GM08714 (cell line): ENCODE measurements around the gene EVPL.
"Not testable (repeated sequence)": the region's sequence is repeated elsewhere in the genome, so short reads cannot be mapped to it uniquely, and the experiment has no call there.

Source experiments
- H3K4me3 ChIP-seq: fragments of 200-500 bp; sonication (Bioruptor generic); 2 replicates; pipeline ENCODE4 v1.5.1; 2014; ENCODE audit warnings: mild to moderate bottlenecking, low read length, inconsistent platforms
- ZNF274 ChIP-seq: IDR thresholded peaks from 2 replicates; pipeline ENCODE4 v1.6.1; 2012; ENCODE audit warnings: mild to moderate bottlenecking, low read depth, low read length

Gene EVPL

DNA sequence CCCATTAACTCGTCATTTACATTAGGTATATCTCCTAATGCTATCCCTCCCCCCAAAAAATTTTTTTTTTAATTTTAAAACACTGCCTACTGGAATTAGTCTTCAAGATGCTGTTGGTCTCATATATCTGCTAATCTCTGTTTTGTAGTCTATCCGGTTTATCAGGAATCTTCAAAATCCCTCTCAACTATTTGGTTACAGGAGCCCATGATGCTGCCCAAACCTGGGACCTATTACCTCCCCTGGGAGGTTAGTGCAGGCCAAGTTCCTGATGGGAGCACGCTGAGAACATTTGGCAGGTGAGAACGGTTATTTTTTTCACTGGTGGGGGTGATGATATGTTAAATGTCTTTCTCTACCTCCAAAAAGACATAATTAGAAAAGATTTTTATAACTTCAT, 41.1 kb downstream of the EVPL start:
- no peak overlapping the region for H3K4me3 ChIP-seq
- TF ChIP-seq ZNF274: no peak

DNA sequence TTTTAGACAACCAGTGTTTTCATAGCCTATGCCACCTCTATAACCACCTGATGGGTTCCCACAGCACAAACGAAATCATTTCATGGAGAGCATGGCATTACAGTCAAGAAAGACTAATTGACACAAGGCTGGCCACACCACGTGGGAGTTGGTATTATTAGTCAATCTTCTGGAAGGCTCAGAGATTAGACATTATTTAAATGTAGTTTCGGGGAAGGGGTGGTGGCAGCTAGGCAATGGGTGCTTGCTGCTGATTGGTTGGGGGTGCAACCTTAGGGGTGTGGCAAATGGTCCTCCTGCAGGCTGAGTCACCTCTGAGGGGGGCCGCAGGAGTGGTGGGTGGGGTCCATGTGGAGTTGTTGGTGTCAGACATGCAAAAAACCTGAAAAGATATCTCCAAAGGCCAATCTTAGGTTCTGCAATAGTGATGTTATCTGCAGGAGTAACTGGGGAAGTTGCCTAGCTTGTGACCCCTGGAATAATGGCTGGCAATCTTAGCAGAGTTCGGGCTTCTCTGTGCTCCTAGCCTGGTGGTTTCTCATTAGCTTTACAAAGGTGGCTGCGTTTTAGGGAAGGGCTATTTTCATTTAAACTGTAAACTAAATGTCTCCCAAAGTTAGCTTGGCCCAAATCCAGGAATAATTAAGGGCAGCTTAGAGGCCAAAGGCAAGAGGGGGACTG, 43.5 kb downstream of the EVPL start:
- H3K4me3 ChIP-seq: no peak overlapping the region
- no peak for TF ChIP-seq ZNF274

DNA sequence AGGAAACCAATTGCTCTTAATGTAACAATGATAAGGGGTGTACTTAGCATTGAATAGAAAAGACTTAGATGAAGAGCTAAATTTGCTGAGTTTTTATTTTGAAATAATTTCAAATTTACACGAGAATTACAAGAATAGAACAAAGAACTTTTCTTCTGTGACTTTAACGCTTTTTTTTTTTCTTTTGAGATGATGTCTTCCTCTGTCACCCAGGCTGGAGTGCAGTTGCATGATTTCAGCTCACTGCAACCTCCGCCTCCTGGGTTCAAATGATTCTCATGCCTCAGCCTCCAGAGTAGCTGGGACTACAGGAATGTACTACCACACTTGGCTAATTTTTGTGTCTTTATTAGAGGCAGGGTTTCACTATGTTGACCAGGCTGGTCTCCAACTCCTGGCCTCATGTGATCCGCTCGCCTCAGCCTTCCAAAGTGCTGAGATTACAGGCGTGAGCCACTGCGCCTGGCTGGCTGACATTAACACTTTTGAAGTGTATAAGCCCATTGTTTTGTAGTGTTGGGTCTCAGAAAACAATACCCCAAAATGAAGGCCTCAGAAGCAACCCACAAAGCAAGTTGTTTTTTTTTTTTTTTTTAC, 46.0 kb downstream of the EVPL start:
- no peak overlapping the region for H3K4me3 ChIP-seq
- TF ChIP-seq ZNF274: no peak

DNA sequence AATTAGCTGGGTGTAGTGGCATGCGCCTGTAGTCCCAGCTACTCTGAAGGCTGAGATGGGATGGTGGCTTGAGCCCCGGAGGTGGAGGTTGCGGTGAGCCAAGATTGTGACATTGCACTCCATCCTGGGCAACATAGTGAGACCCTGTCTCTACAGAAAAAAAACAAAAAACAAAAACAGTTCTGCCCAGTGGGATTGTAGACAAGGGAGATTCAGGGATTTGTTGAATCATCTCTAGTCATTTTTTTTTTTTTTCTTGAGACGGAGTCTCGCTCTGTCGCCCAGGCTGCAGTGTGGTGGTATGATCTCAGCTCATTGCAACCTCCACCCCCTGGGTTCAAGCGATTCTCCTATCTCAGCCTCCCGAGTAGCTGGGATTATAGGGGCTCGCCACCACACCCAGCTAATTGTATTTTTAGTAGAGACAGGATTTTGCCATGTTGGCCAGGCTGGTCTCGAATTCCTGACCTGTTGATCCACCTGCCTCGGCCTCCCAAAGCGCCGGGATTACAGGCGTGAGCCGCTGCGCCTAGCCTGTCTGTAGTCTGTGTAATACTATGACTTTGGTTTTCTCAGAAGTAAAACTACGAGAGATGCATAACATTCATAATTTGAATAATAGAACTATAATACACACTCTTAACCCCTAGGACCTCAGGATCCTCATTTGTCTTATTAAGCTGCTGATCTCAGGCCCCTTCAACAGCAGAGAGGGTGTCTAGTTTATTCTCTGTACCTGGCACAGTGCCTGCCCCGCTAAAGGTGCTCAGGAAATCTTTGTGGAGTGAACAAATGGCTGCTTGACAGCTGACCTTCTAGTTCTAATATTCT, 46.7 kb downstream of the EVPL start:
- peak overlapping the region; percentile 80 for H3K4me3 ChIP-seq
- TF ChIP-seq ZNF274: no peak

DNA sequence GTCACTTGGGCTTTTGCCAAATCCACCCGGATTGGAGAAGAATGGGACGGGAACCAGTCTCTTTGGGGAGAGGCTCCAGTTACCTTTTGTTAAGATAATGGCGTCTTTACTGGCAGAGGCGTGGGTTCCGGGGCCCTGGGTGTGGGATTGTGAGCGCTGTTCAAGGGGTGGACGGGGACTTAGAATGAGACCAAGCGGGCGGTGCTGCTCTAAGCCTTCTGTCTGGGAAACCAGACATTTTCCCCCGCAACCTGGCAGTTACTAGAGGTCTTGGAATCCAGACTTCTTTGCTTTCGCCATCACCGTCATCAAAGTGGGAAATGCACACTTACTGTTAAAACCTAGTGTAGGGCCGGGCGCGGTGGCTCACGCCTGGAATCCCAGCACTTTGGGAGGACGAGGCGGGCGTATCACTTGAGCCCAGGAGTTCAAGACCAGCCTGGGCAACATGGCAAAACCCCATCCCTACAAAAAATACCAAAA, 47.4 kb downstream of the EVPL start:
- peak overlapping the region; percentile 80 for H3K4me3 ChIP-seq
- TF ChIP-seq ZNF274: no peak

DNA sequence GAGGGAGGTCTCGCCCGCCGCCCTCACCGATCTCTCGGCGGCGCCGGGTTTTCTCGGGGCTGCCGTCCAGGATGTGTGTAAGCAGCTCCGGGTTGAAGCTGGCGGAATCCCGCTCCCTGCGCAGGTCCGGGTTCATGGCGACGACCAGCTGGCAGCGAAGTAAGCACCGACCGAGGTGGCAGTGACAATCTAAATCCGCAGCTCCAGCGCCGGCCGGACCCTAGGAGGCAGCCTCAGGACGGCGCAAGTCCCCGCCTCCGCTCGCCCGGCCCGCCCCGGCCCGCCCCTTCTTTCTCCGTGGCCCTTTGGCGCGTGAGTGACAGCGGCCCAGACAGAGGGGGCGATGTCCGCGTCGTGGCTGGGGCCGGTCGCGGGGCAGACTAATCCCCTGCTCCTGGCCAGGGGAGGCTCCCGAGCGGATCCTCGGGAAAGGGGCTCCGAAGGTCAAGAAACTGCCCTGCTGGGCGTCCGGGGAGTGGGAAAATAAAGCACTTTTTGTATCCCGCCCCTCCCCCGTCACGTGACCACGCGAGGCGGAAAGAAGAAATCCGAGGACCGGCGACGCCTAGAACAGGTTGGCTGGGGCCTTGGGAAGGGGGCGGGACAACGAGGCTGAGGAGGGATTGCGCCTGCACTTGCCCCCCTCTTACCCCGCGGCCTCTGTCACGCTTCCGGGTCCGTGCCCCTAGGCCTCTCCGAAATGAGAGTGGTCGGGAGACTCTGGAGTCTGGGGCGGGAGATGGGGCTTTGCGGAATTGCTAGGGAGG, 48.0 kb downstream of the EVPL start, which contains the start of the genes ACOX1 and TEN1:
Gene ACOX1 (minus strand): TSS at position 229 of the 767 bp plus-strand sequence. CDS start 93 bp downstream, at position 136.
Gene TEN1 (plus strand): TSS at position 303 of the 767 bp plus-strand sequence. CDS start 6,953 bp downstream, outside the sequence.
- no peak for TF ChIP-seq ZNF274

DNA sequence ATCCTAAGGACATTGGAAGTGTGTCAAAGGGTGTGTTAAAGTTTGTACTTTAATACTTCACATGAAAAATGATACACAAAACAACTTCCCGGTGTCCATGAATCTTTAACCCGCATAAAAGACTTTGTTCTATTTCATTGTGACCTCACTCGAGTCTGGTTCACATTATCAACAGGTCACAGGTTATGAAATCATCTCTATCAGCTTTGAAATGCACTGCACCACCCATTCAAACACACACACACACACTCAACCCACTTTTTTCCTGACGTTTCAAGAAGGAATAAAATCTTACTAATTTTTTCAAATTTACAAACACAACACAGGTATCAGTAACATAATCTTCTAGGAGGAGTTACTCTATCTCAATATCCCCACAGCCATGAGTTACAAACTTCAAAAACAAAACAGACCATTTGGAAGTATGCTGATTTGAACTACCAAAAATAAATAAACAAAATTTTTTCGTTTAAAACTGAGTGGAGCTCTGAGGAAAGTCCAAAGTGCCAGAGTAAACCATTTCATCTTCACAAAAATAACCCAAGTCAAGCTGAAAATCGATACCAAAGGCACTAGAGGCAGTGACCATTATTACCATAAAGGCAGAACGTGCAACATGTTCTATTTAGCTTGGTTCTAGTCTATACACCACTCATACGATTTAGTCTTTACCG, 50.8 kb downstream of the EVPL start:
- no peak for TF ChIP-seq ZNF274
- H3K4me3 ChIP-seq: no peak overlapping the region

More for the DNA sequence above, 48.0 kb downstream of the EVPL start, which contains the start of the genes ACOX1 and TEN1:
- peak within 1 kb of the TSS; percentile 80 for H3K4me3 ChIP-seq

DNA sequence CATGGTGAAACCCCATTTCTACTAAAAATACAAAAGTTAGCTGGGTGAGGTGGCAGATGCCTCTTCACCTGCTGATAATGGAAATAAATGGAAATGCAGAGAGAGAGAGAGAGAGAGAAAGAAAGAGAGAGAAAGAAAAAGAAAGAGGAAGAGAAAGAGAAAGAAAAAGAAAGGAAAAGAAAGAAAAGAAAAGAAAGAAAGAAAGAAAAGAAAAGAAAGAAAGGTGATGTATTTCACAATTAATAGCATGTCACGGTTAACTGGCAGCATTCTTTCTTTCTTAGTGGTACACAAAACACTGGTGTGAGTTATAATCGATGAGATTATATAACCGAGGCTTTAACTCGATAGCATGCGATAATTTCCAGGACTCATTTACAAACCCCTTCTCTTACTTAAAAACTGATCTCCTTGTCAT, 51.3 kb downstream of the EVPL start:
- H3K4me3 ChIP-seq: no peak overlapping the region

DNA sequence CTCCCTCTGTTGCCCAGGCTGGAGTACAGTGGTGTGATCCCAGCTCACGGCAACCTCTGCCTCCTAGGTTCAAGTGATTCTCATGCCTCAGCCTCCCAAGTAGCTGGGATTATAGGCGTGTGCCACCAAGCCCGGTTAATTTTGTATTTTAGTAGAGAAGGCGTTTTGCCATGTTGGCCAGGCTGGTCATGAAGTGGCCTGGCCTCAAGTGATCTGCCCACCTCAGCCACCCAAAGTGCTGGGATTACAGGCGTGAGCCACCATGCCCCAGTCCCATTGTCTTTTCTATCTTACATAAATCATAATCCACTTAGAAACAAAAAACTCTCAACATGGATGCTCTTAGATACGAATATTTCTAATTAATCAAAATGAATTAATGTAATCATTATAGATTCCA, 51.9 kb downstream of the EVPL start:
- H3K4me3 ChIP-seq: not testable (repeated sequence)

More for the DNA sequence above, 51.3 kb downstream of the EVPL start:
- TF ChIP-seq ZNF274: no peak

DNA sequence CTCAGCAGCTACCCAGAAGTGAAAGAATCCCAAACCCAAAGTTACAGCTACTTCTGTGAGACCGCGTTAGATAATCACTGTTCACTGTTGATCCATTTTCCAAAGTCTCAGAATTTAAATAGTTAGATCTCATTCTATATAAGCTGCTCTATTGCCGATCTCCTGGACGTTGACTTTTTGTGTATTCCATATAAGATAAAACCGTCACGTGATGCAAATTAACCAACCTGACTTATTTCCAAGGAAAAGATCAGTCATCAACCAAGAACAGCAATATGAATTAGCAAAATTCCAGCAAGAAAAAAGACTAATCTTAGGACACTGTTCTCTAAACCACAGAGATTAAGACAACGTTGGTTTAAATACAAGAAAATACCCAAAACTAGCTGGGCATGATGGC, 56.5 kb downstream of the EVPL start:
- no peak for TF ChIP-seq ZNF274
- H3K4me3 ChIP-seq: no peak overlapping the region

DNA sequence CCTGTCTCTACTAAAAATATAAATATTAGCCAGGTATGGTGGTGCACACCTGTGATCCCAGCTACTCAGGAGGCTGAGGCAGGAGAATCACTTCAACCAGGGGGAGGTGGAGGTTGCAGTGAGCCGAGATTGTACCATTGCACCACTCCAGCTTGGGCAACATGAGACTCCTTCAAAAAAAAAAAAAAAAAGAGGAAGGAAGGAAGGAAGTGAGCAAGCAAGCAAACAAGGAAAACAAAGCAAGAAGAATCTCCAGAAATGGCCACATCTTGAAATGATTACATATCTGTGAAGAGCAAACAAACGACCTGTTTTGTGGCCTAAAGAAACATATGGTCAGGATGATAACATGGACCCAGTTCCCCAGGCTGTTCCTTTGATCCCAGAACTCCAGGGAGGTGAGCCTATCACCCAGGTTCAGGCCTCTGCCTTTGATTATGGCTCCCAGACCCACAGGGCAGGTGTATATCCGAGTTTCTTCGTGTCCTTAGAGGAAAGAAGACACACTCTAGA, 57.0 kb downstream of the EVPL start:
- no peak for TF ChIP-seq ZNF274
- H3K4me3 ChIP-seq: no peak overlapping the region

DNA sequence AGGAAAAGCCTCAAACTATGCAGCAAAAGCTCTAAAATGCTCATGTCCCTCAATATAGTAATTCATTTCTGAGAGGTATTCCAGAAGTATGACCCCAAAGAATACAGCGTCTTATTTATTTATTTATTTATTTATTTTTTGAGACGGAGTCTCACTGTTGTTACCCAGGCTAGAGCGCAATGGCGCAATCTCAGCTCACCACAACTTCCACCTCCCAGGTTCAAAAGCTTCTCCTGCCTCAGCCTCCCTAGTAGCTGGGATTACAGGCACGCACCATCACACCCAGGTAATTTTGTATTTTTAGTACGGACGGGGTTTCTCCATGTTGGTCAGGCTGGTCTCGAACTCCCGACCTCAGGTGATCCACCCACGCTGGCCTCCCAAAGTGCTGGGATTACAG, 58.1 kb downstream of the EVPL start:
- H3K4me3 ChIP-seq: not testable (repeated sequence)

DNA sequence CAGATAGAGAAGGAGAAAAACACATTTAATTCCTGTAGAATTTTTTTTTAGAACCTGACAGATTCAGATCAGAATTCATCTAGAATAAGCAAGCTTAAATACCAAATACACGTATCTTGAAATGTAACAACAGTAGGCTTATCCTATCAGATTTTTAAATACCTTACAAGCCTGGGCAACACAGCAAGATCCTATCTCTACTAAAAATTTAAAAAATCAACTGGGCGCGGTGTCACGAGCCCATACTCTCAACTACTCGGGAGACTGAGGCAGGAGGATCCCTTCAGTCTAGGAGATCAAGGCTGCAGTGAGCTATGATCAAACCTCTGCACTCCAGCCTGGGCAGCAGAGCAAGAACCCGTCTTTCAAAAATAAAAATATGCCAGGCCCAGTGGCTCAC, 61.6 kb downstream of the EVPL start:
- H3K4me3 ChIP-seq: no peak overlapping the region
- no peak for TF ChIP-seq ZNF274
